Measurements from ENCODE around the gene PHIP. TPM values are rescaled to one million over a fixed set of nuclear protein-coding genes. Genes with fewer than 3 reads are reported as not detected.

The PHIP gene
- total and polyA plus RNA-seq, 9 of the 15 experiments (the other 6 are each of a cell fraction or from before 2014, with no cell fraction given): 8.1 to 36.3 (median 16.5) TPM

- TF ChIP-seq HMGXB4 (CRISPR knock-in tag; IDR thresholded peaks at IDR 0.05): no peak
- TF ChIP-seq HIVEP1 (CRISPR knock-in tag; IDR thresholded peaks at IDR 0.05): no peak
- peak; percentile 86 for TF ChIP-seq TAF1 (IDR thresholded peaks at IDR 0.05; ENCODE audit: control insufficient read depth, extremely low read depth, insufficient read depth, low read length, severe bottlenecking)
- TF ChIP-seq, protein P1, sequence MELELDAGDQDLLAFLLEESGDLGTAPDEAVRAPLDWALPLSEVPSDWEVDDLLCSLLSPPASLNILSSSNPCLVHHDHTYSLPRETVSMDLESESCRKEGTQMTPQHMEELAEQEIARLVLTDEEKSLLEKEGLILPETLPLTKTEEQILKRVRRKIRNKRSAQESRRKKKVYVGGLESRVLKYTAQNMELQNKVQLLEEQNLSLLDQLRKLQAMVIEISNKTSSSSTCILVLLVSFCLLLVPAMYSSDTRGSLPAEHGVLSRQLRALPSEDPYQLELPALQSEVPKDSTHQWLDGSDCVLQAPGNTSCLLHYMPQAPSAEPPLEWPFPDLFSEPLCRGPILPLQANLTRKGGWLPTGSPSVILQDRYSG (tag; conservative IDR thresholded peaks at IDR 0.05; ENCODE audit: low read depth): 0 out of 2 replicates have a peak, but pooled peaks have one; percentile 53
- no peak for TF ChIP-seq MGA (IDR thresholded peaks at IDR 0.05)
- no peak for TF ChIP-seq ZNF263 (CRISPR knock-in tag; IDR thresholded peaks at IDR 0.05; ENCODE audit: borderline replicate concordance)
- TF ChIP-seq KHSRP (IDR thresholded peaks at IDR 0.05): no peak
- no peak for TF ChIP-seq RAD51 (IDR thresholded peaks at IDR 0.05; ENCODE audit: borderline replicate concordance, low read depth)
- no peak for TF ChIP-seq ZNF3 (CRISPR knock-in tag; IDR thresholded peaks at IDR 0.05)
- TF ChIP-seq ZNF212 (CRISPR knock-in tag; IDR thresholded peaks at IDR 0.05): no peak
Observed at GRCh38 chr6:79076782-79077641, 1.0 kb downstream of the PHIP start (continued).

Data from K562 (cell line).